ENCODE results near the gene DOCK2. TPM values are rescaled to one million over a fixed set of nuclear protein-coding genes. Genes with fewer than 3 reads are reported as not detected.
"Not testable (repeated sequence)": the region's sequence is repeated elsewhere in the genome, so short reads cannot be mapped to it uniquely, and the experiment has no call there.

The DOCK2 gene
- total and polyA plus RNA-seq, 5 experiments from 2014 or later = 59.5 to 182 (median 84.6) TPM

- no peaks in the 10 kb centered on the region for H3K9me3 Mint-ChIP-seq
- POLR2A ChIA-PET = no interaction called here
- H3K4me1 Mint-ChIP-seq = peaks cover 0 to 8% (median 2%) of the 10 kb centered on the region in 4 donors
- no peak for ATAC-seq
- no peak overlapping the region for H3K4me3 Mint-ChIP-seq
- DNase-seq = no peak
- H3K27ac Mint-ChIP-seq = no peak overlapping the region
- H3K36me3 Mint-ChIP-seq = peaks cover 30 to 81% (median 35%) of the 10 kb centered on the region in 3 donors
- no peaks in the 10 kb centered on the region for H3K27me3 Mint-ChIP-seq
Measured at GRCh38 chr5:169754737-169755136, 117.7 kb downstream of the DOCK2 start.

GRCh38 chr5:169756071-169756765 lies 119.1 kb downstream of the DOCK2 start:
- peaks cover 0 to 4% (median 2%) of the 10 kb centered on the region in 4 donors for H3K4me1 Mint-ChIP-seq
- H3K36me3 Mint-ChIP-seq = peaks cover 32 to 78% (median 32%) of the 10 kb centered on the region in 3 donors
- DNase-seq = no peak
- H3K4me3 Mint-ChIP-seq = no peak overlapping the region
- no peak for ATAC-seq
- H3K9me3 Mint-ChIP-seq = no peaks in the 10 kb centered on the region
- H3K27ac Mint-ChIP-seq = peak overlapping the region in 1 of 10 donors; percentile 25
- no peaks in the 10 kb centered on the region for H3K27me3 Mint-ChIP-seq
- POLR2A ChIA-PET = no interaction called here

- Mint-ChIP-seq H3K9me3 (no peaks in the 10 kb centered on the region), H3K27me3 (no peaks in the 10 kb centered on the region), H3K4me1 (peaks cover 0 to 4% (median 1%) of the 10 kb centered on the region in 4 donors), H3K36me3 (peaks cover 28 to 77% (median 30%) of the 10 kb centered on the region in 3 donors), H3K4me3 (no peak overlapping the region), H3K27ac (no peak overlapping the region)
- ATAC-seq (no peak), DNase-seq (no peak)
- POLR2A ChIA-PET = no interaction called here
Measured at GRCh38 chr5:169757016-169757415, 119.9 kb downstream of the DOCK2 start.

- Mint-ChIP-seq H3K9me3 (no peaks in the 10 kb centered on the region), H3K36me3 (peaks cover 29 to 79% (median 44%) of the 10 kb centered on the region in 3 donors), H3K27me3 (no peaks in the 10 kb centered on the region), H3K4me1 (peaks cover 0 to 3% (median 1%) of the 10 kb centered on the region in 4 donors), H3K27ac (peak overlapping the region in 1 of 10 donors; percentile 28), H3K4me3 (no peak overlapping the region)
- DNase-seq = no peak
- no peak for ATAC-seq
- POLR2A ChIA-PET = no interaction called here
Measured at GRCh38 chr5:169758886-169759285, 121.8 kb downstream of the DOCK2 start.

GRCh38 chr5:169760229-169760628 lies 123.2 kb downstream of the DOCK2 start:
- ATAC-seq = no peak
- no peaks in the 10 kb centered on the region for H3K27me3 Mint-ChIP-seq

GRCh38 chr5:169762338-169763095 lies 125.4 kb downstream of the DOCK2 start:
- ATAC-seq (no peak), DNase-seq (no peak)
- no peak overlapping the region for H3K4me3 Mint-ChIP-seq
- POLR2A ChIA-PET = no interaction called here
- H3K27me3 Mint-ChIP-seq = no peaks in the 10 kb centered on the region
- peak overlapping the region in 1 of 10 donors; percentile 3 for H3K27ac Mint-ChIP-seq
- H3K36me3 Mint-ChIP-seq = peaks cover 40 to 93% (median 73%) of the 10 kb centered on the region in 3 donors
- H3K9me3 Mint-ChIP-seq = peaks cover 0 to 2% (median 0%) of the 10 kb centered on the region in 9 donors
- H3K4me1 Mint-ChIP-seq = peaks cover 0 to 8% (median 4%) of the 10 kb centered on the region in 4 donors

More at GRCh38 chr5:169760229-169760628, 123.2 kb downstream of the DOCK2 start:
- POLR2A ChIA-PET = no interaction called here
- Mint-ChIP-seq H3K4me1 (peaks cover 0 to 3% (median 1%) of the 10 kb centered on the region in 4 donors), H3K4me3 (no peak overlapping the region), H3K27ac (no peak overlapping the region), H3K36me3 (peaks cover 42 to 86% (median 55%) of the 10 kb centered on the region in 3 donors), H3K9me3 (no peaks in the 10 kb centered on the region)
- DNase-seq = no peak

- POLR2A ChIA-PET = no interaction called here
- H3K4me3 Mint-ChIP-seq = no peak overlapping the region
- no peaks in the 10 kb centered on the region for H3K27me3 Mint-ChIP-seq
- peak overlapping the region in 1 of 10 donors; percentile 61 for H3K27ac Mint-ChIP-seq
- H3K4me1 Mint-ChIP-seq = peaks cover 0 to 13% (median 5%) of the 10 kb centered on the region in 4 donors
- H3K9me3 Mint-ChIP-seq = peaks cover 0 to 2% (median 0%) of the 10 kb centered on the region in 9 donors
- ATAC-seq (no peak), DNase-seq (no peak)
- H3K36me3 Mint-ChIP-seq = peaks cover 34 to 92% (median 75%) of the 10 kb centered on the region in 3 donors
Measured at GRCh38 chr5:169763376-169764017, 126.4 kb downstream of the DOCK2 start.

- POLR2A ChIA-PET = no interaction called here
- no peaks in the 10 kb centered on the region for H3K27me3 Mint-ChIP-seq
Measured at GRCh38 chr5:169764018-169764378, 126.9 kb downstream of the DOCK2 start.

GRCh38 chr5:169765176-169765996 lies 128.3 kb downstream of the DOCK2 start:
- ATAC-seq (no peak), DNase-seq (no peak)
- H3K27ac Mint-ChIP-seq = peak overlapping the region in 3 of 10 donors; percentile 16 to 63 (median 57)
- POLR2A ChIA-PET = no interaction called here
- H3K36me3 Mint-ChIP-seq = peaks cover 22 to 87% (median 61%) of the 10 kb centered on the region in 3 donors
- no peak overlapping the region for H3K4me3 Mint-ChIP-seq
- H3K4me1 Mint-ChIP-seq = peaks cover 0 to 19% (median 12%) of the 10 kb centered on the region in 4 donors
- no peaks in the 10 kb centered on the region for H3K27me3 Mint-ChIP-seq
- H3K9me3 Mint-ChIP-seq = peaks cover 0 to 2% (median 0%) of the 10 kb centered on the region in 9 donors

More at GRCh38 chr5:169764018-169764378, 126.9 kb downstream of the DOCK2 start:
- Mint-ChIP-seq H3K27ac (peak overlapping the region in 1 of 10 donors; percentile 44), H3K4me1 (peaks cover 0 to 15% (median 8%) of the 10 kb centered on the region in 4 donors), H3K36me3 (peaks cover 29 to 91% (median 72%) of the 10 kb centered on the region in 3 donors), H3K4me3 (no peak overlapping the region), H3K9me3 (peaks cover 0 to 2% (median 0%) of the 10 kb centered on the region in 9 donors)
- no peak for ATAC-seq
- DNase-seq = no peak

- ATAC-seq, POLR2A ChIA-PET, H3K27me3 Mint-ChIP-seq, H3K27ac Mint-ChIP-seq, H3K9me3 Mint-ChIP-seq, DNase-seq: not testable (repeated sequence)
- Mint-ChIP-seq H3K36me3 (peaks cover 19 to 87% (median 54%) of the 10 kb centered on the region in 3 donors), H3K4me1 (peaks cover 0 to 19% (median 12%) of the 10 kb centered on the region in 4 donors), H3K4me3 (peak overlapping the region in 1 of 10 donors; percentile 22)
Measured at GRCh38 chr5:169766943-169767342, 129.9 kb downstream of the DOCK2 start.

- H3K9me3 Mint-ChIP-seq = peaks cover 0 to 2% (median 0%) of the 10 kb centered on the region in 9 donors
- ATAC-seq (no peak), DNase-seq (no peak)
- H3K4me3 Mint-ChIP-seq = no peak overlapping the region
- peaks cover 19 to 87% (median 53%) of the 10 kb centered on the region in 3 donors for H3K36me3 Mint-ChIP-seq
- POLR2A ChIA-PET = no interaction called here
- peaks cover 0 to 18% (median 11%) of the 10 kb centered on the region in 4 donors for H3K4me1 Mint-ChIP-seq
- H3K27me3 Mint-ChIP-seq = no peaks in the 10 kb centered on the region
- H3K27ac Mint-ChIP-seq = peak overlapping the region in 1 of 10 donors; percentile 20
Measured at GRCh38 chr5:169767938-169768337, 130.9 kb downstream of the DOCK2 start.

GRCh38 chr5:169768416-169768815 lies 131.3 kb downstream of the DOCK2 start:
- H3K36me3 Mint-ChIP-seq = peaks cover 19 to 87% (median 53%) of the 10 kb centered on the region in 3 donors
- peaks cover 0 to 2% (median 0%) of the 10 kb centered on the region in 9 donors for H3K9me3 Mint-ChIP-seq
- ATAC-seq (no peak), DNase-seq (no peak)
- no peaks in the 10 kb centered on the region for H3K27me3 Mint-ChIP-seq
- H3K27ac Mint-ChIP-seq = peak overlapping the region in 2 of 10 donors; percentile 26 to 45
- peaks cover 0 to 18% (median 11%) of the 10 kb centered on the region in 4 donors for H3K4me1 Mint-ChIP-seq
- no peak overlapping the region for H3K4me3 Mint-ChIP-seq
- POLR2A ChIA-PET = no interaction called here

Measured in naive thymus-derived CD8-positive, alpha-beta T cell (primary cell).